Erythroblast (primary cell): ENCODE results near the gene UGT1A4.

Experiments used
- GATA1 ChIP-seq: IDR thresholded peaks from 2 replicates; pipeline ENCODE4 v1.6.1; 2011; ENCODE audit warnings: low read depth, mild to moderate bottlenecking, control low read depth, low read length, moderate library complexity
- POLR2A ChIP-seq: IDR thresholded peaks from 2 replicates; pipeline ENCODE4 v1.6.1; 2011; ENCODE audit warnings: mild to moderate bottlenecking, low read length

DNA sequence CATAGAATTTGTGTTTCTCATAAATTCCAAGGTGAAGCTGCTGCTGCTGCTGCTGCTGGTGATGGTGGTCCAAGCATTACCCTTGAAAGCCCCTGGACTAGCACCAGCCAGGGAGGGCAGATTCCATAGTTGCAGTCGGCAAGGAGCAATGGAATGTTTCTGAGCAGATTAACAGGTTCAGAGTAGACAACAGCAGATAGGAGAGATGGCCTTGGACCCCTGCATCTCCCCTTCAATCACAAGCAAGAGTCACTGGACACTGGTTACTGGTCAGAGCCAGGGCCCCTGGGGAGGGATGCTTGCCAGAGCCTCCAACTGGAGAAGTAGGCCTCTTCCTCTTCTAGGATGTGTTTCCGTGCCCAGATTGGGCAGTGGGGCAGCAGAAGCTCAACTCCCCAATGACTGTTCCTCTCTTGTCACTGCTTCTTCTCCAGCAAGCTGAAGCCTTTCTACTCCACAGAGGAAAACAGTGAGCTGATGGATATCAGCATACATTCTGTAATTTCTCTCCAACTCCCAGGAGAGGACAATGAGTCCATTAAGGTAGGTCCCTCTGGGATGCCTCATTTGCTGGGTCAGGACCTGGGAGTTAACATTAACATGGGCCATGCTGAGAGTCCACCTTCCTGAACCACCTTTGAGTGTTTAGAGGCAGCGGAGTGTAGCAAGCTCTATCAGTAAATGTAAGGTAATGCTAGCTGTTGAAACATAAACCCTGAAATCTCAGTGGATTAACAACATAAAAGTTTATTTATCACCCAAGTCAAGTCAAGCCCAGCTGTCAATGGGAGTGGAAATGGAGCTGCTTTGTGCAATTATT, 94.9 kb downstream of the UGT1A4 start:
- TF ChIP-seq POLR2A (no peak), GATA1 (no peak)
